NCI-H748 (cell line): Measurements from ENCODE around the gene MSLN.

Experiments
- DNase-seq: peaks from one replicate; lab custom pipeline; 2025; ENCODE audit not compliant: unreplicated experiment; lab: John Stamatoyannopoulos, UW

MSLN gene

GRCh38 chr16:760545-761343 is at the start of gene MSLN:
Gene MSLN (plus strand): TSS chr16:760734. CDS start chr16:762681, 1,947 bp downstream.
- no peak for DNase-seq

DNA sequence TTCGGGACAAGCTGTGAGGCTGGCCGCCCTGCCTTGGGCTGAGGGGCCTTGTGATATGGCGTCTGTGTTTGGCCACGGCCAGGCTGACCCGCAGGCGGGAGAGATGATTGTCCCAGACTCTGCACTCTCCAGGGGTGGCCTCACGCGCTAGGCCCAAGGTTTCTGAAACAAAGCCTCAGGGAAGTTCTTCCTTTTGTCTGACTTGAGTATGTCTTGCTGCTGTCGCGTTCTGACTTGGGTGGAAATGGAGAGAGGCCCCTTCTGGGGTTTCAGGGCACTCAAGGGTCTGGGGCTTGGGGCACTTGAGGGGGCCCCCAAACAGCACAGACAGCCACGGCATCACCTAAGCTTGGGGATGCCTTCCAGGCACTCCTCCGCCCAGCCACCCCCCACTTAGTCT is 49.5 kb upstream of the MSLN start:
- DNase-seq: no peak

DNA sequence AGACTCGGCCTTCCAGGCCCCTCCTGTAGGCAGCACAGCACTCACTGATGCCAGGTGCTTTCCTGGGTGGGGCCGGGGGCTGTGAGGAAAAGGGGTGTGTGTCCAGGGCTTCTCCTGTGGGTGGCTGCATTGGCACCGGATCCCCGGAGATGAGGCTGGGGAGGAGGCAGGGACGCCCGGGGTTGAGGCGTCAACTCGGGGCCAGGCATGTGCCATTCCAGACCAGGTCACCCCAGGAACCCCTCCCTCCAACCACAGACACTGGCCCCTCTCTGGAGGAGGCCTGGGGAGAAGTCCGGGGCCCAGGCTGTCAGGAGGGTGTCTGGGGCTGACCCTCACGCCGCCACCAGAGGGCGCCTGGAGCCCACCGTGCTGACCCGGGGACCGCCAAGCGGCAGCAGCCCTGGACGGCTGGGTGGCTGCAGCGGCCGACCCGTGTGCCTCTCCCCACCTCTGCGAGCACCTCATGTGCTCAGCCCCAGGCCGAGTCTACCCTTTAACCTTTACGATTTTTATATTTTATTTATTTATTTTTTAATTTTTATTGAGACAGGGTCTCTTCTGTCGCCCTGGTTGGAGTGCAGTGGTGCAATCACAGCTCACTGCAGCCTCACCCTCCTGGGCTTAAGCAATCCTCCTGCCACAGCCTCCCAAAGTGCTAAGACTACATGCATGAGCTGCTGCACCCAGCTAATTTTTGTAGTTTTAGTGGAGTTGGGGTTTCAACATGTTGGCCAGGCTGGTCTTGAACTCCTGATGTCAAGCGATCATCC is 48.8 kb upstream of the MSLN start:
- DNase-seq: peak; percentile 62

- DNase-seq: peak; percentile 44
Measured at GRCh38 chr16:712740-713250, 47.7 kb upstream of the MSLN start.

DNA sequence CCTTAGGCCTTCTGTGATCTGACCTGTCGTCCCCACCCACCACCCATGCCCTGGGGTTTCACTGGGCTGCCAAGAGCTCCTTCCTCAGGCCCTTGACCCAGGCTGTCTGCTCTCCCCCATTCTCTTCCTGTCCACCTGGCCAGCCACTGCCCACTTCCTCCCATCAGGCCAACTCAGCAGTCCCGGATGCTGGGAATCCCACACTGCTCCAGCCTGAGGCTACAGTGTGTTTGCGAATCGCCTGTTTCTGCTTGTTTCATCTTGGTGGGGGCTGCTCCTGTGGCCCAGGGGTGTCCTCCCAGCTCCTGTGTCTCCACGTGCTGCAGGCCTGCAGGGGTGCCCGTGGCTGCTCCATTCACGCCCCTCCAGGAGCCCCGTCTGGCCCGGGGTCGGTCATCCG is 46.5 kb upstream of the MSLN start:
- DNase-seq: no peak

DNA sequence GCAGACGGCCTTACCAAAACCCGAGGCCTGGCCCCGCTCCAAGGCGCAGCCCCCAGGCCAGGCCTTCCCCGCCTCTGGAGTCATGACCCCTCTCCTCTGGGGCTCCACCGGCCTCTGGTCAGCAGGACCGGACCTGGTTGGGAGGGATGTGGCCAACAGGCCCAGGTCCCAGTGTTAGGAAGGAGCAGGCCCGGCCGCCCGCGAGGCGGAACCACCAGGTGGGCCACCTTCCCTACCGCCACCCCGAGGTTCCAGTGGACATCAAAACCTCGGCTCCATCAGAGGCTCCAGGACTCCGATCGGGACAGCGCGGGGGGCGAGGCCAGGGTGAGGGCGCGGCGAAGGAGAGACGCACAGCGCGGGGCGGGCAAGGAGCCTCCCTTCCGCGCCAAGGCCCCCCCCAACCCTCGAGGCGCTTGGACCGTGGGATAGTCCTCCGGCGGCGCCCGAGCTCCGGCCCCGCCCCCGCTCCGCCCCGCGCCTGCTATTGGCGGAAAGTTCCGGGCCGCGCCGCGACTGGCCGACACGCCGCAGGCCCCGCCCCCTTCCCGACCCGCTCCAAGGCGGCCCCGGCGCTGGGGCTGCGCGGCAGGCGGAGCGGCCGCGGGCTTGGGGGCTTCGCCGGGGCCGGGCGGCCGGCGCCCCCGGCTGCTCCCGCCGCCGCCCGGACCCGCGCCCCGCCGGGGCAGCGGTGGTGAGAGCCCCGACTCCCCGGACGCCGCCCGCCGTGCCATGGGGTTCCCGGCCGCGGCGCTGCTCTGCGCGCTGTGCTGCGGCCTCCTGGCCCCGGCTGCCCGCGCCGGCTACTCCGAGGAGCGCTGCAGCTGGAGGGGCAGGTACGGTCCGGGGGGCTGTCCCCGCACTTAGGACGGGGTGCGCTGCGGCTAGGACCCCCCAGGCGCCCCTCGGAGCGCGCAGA is 45.7 kb upstream of the MSLN start, which contains the start of gene METRN:
Gene METRN (plus strand): TSS at position 561 of the 919 bp plus-strand sequence. CDS start 172 bp downstream, at position 733.
- peak; percentile 80 for DNase-seq

GRCh38 chr16:715477-716199 is 44.9 kb upstream of the MSLN start:
- peak; percentile 37 for DNase-seq

GRCh38 chr16:716200-716568 is 44.4 kb upstream of the MSLN start:
- DNase-seq: peak; percentile 55

DNA sequence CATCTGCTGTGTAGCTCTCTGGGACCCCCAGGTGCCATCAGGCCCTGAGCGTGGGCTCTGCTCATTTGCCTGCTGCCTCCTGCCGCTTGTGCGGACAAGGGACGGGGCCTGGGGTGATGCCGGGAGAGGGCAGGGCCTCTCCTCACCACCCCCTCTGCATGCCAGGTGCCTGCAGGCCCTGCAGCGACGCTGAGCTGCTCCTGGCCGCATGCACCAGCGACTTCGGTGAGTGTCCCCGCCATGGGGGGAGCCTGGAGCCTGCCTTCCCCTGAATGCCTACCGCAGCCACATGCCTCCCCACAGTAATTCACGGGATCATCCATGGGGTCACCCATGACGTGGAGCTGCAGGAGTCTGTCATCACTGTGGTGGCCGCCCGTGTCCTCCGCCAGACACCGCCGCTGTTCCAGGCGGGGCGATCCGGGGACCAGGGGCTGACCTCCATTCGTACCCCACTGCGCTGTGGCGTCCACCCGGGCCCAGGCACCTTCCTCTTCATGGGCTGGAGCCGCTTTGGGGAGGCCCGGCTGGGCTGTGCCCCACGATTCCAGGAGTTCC is 43.7 kb upstream of the MSLN start:
- no peak for DNase-seq

GRCh38 chr16:717450-718245 is 42.9 kb upstream of the MSLN start:
- DNase-seq: no peak

- no peak for DNase-seq
Measured at GRCh38 chr16:718389-718788, 42.1 kb upstream of the MSLN start.

- DNase-seq: no peak
Measured at GRCh38 chr16:718922-719321, 41.6 kb upstream of the MSLN start.

DNA sequence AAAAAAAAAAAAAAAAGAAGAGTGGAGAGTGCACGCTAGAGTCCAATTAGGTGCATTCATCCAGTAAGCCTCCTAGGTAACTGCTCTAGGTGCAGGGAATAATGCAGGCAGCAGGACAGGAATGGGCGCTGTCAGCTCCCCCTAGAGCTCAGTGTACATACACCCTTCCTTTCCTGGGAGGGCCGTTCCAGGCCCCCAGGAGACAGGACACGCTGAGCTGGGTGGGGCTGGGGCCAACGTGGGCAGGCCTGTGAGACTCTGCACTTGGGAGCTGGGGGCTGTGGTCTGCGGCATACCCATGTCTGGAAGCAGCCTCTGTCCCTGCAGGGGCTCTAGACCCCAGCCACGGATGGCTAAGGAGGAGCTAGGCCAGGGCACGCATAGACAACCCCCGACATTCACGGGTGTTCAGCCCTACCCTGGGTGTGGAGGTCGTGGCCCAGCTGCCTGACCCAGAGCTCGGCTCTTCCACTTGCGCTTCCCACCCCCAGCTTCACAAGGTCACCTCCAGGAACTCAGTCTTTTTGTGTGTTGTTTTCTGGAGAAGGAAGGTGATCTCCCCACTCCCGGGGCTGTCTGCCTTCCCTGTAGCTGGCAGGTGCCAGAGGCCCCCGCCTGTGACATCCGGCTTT is 40.6 kb upstream of the MSLN start:
- DNase-seq: peak; percentile 29

DNA sequence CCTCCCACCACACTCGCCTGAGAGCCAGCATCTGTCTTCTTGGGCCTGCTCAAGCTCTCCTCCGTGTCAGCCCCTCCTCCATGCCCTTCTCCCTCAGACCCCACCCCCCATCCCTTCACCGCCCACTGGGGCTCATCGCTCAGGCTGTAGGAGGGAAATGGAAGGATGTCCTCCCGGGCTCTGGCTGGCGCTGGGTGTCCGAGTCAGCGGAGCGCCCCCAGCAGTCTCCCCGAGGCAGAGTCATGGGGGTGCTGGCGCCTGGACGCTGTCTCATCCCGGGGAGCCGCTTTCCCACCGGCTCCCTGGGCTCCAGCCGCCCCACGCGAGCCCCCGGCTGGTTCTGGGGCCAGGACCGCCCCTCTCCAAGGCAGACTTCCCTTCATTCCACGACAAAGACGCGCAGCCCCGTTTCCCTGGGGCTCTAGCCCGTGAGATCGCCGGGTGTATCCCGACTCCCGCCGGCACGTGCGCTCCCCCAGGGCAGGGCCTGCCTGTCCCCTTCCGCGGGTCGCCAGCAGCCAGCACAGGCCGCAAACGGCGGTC is 40.0 kb upstream of the MSLN start:
- peak; percentile 74 for DNase-seq

DNA sequence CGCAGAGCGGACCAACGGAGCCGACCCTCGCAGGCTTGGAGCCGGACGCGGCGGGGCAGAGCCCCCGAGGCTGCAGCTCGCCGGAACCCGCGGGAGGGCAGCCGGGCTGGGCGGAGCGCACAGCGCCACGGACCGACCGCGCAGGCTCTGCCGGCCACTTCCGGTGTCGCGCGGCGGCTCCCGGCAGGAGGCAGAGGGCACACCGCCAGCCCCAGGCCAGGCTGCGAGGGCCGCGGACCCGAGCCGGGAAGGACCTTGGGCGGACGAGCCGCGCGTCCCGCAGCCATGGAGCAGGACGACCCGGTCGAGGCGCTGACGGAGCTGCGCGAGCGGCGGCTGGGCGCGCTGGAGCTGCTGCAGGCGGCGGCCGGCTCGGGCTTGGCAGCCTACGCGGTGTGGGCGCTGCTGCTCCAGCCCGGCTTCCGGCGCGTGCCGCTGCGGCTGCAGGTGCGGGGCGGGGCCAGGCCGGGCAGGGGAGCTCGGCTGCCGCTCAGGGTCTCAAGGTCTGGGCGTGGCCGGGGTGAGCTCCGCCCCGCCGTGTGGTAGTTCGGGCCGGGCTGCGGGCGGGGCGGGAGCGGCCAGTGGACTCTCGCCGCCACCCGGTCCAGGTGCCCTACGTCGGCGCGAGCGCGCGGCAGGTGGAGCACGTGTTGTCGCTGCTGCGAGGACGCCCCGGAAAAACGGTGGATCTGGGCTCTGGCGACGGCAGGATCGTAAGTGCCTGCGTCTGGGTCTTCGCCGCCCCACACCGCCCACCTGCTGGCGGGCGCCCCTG is 39.4 kb upstream of the MSLN start, which contains the start of gene ANTKMT:
Gene ANTKMT (plus strand): TSS at position 157 of the 775 bp plus-strand sequence. CDS start 129 bp downstream, at position 286.
- peak; percentile 91 for DNase-seq

DNA sequence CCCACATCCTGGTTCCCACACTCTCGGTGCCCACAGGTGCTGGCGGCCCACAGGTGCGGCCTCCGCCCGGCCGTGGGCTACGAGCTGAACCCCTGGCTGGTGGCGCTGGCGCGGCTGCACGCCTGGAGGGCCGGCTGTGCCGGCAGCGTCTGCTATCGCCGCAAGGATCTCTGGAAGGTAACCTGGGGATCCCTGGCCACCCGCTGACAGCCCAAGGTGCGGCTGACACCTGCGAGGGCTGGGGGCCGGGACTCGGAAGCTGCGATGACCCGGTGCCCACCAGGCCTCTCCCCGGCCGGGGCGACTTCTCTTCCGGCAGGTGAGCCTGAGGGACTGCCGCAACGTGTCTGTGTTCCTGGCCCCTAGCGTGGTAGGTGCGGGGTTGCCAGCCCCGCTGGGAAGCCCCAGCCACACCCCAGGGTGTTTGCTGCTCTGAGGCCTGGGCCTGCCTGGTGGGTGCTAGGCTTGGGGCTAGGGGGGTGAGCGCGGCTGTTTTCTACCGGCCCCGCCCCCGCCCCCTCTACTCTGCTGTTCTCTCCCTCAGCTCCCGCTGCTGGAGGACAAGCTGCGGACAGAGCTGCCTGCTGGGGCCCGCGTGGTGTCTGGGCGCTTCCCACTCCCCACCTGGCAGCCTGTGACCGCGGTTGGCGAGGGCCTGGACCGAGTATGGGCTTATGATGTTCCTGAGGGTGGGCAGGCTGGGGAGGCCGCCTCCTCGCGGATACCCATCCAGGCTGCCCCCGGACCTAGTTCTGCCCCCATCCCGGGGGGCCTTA is 38.6 kb upstream of the MSLN start:
- peak; percentile 23 for DNase-seq
